ENCODE measurements around the gene SDHB.

SDHB gene

DNA sequence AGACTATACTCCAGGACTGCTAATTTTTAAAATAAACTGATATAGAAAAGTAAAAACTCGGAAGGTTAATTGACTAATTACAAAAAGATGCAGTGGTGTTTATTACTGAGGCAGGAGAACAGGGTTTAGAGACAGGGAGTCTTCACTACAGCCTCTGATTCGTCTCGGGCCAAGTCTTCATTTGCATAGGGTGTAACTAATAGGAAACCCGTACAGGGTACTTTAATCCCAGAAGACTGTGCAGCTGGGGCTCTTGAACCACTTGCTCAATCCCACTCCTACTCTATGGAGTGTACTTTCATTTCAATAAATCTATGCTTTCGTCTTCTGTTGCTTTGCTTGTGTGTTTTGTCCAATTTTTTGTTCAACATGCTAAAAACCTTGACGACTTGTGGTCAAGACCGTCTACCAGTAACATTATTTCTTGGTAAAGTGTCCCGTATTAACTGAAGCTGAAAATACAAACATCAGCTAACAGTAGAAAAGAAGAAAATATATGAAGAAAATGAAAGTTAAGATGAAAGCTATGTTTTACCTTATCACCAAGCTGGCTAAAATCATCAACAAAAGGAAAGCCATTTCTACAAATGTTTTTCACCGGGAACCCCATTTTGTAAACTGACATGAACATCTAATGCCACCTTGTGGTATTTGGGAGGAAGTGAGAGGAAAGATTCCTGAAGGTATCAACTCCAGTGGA lies 8.0 kb downstream of the SDHB start:
- H3K4me1 Mint-ChIP-seq (ENCODE audit: low read depth) = peaks cover 8% of the 10 kb centered on the region
- peaks cover 31% of the 10 kb centered on the region for H3K36me3 Mint-ChIP-seq (ENCODE audit: low read depth)
- H3K27me3 Mint-ChIP-seq (ENCODE audit: low read depth) = no peaks in the 10 kb centered on the region
- H3K9me3 Mint-ChIP-seq = no peaks in the 10 kb centered on the region
- DNase-seq (ENCODE audit: low spot score) = no peak
- H3K27ac Mint-ChIP-seq = peak overlapping the region; percentile 52
- H3K4me3 Mint-ChIP-seq = no peak overlapping the region

- peaks cover 8% of the 10 kb centered on the region for H3K4me1 Mint-ChIP-seq (ENCODE audit: low read depth)
- H3K27me3 Mint-ChIP-seq (ENCODE audit: low read depth) = no peaks in the 10 kb centered on the region
- no peak for DNase-seq (ENCODE audit: low spot score)
- H3K36me3 Mint-ChIP-seq (ENCODE audit: low read depth) = peaks cover 33% of the 10 kb centered on the region
- H3K9me3 Mint-ChIP-seq = no peaks in the 10 kb centered on the region
- H3K27ac Mint-ChIP-seq = no peak overlapping the region
- H3K4me3 Mint-ChIP-seq = no peak overlapping the region
These were observed 8.7 kb downstream of the SDHB start for GRCh38 chr1:17045150-17045549.

- Mint-ChIP-seq H3K27me3 (ENCODE audit: low read depth) (no peaks in the 10 kb centered on the region), H3K4me1 (ENCODE audit: low read depth) (peaks cover 8% of the 10 kb centered on the region), H3K27ac (no peak overlapping the region), H3K36me3 (ENCODE audit: low read depth) (peaks cover 34% of the 10 kb centered on the region), H3K9me3 (no peaks in the 10 kb centered on the region), H3K4me3 (no peak overlapping the region)
- DNase-seq (ENCODE audit: low spot score) = no peak
These were observed 10.2 kb downstream of the SDHB start for GRCh38 chr1:17043676-17044075.

- H3K4me3 Mint-ChIP-seq = no peak overlapping the region
- peaks cover 27% of the 10 kb centered on the region for H3K36me3 Mint-ChIP-seq (ENCODE audit: low read depth)
- H3K27ac Mint-ChIP-seq = no peak overlapping the region
- peaks cover 2% of the 10 kb centered on the region for H3K4me1 Mint-ChIP-seq (ENCODE audit: low read depth)
- no peaks in the 10 kb centered on the region for H3K27me3 Mint-ChIP-seq (ENCODE audit: low read depth)
- H3K9me3 Mint-ChIP-seq = no peaks in the 10 kb centered on the region
- no peak for DNase-seq (ENCODE audit: low spot score)
These were observed 13.7 kb downstream of the SDHB start for GRCh38 chr1:17040135-17040534.

DNA sequence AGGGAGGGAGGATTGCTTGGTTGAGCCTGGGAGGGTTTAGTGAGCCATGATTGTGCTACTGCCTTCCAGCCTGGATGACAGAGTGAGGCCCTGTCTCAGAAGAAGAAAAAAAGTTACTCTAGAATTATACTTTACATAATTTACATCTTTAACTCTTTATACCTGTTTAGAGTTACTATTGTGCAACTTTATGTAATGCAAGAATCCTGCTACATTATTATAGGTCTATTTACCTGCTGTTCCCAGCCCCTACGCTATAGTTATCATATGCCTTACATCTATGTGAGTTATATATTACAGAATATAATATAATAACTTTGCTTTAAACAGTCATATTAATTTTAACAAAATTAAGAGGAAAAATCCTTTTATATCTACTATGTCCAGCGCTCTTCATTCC lies 14.3 kb downstream of the SDHB start:
- peaks cover 23% of the 10 kb centered on the region for H3K36me3 Mint-ChIP-seq (ENCODE audit: low read depth)
- H3K27ac Mint-ChIP-seq = no peak overlapping the region
- no peaks in the 10 kb centered on the region for H3K4me1 Mint-ChIP-seq (ENCODE audit: low read depth)
- H3K27me3 Mint-ChIP-seq (ENCODE audit: low read depth) = no peaks in the 10 kb centered on the region
- H3K9me3 Mint-ChIP-seq = no peaks in the 10 kb centered on the region
- DNase-seq (ENCODE audit: low spot score) = no peak
- H3K4me3 Mint-ChIP-seq = no peak overlapping the region

DNA sequence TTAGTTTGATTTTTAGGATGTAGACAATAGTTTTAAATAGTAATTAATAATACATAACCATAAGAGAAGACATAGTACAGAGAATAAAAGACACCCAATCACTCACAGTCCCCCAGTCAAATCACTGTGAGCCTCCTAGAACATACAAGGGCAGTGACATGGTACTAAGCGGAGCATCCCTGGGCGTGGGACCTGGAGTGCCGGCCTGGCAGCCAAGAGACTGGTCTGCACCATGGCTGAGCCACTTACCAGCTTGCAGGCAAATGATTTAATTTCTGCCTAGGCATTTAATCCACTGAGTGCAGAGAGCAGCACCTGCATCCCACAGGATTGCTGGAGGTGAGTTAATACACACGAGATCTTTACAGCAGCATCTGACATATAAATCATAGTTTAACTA lies 20.4 kb downstream of the SDHB start:
- Mint-ChIP-seq H3K27ac (no peak overlapping the region), H3K9me3 (no peaks in the 10 kb centered on the region), H3K4me1 (ENCODE audit: low read depth) (no peaks in the 10 kb centered on the region), H3K4me3 (no peak overlapping the region), H3K27me3 (ENCODE audit: low read depth) (no peaks in the 10 kb centered on the region), H3K36me3 (ENCODE audit: low read depth) (peaks cover 6% of the 10 kb centered on the region)
- no peak for DNase-seq (ENCODE audit: low spot score)

DNA sequence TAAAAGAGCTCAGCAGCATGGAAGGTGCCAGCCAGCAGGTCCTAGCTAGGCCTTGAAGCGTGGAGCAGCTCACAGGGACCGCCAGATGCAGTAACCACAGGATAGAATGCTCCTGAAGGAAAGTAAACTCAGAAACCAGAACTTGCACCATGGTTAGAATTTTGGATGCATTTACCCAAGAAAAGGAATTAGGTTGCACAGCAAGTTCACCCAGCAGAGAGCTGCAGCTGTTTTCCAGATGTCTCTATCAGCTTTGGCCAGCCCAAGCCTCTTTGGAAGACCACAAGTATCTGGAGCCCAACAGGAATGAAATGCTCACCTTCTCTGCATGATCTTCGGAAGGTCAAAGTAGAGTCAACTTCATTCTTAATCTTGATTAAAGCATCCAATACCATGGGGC lies 21.1 kb downstream of the SDHB start:
- H3K4me1 Mint-ChIP-seq (ENCODE audit: low read depth) = no peaks in the 10 kb centered on the region
- no peaks in the 10 kb centered on the region for H3K9me3 Mint-ChIP-seq
- no peak for DNase-seq (ENCODE audit: low spot score)
- H3K36me3 Mint-ChIP-seq (ENCODE audit: low read depth) = peaks cover 12% of the 10 kb centered on the region
- no peaks in the 10 kb centered on the region for H3K27me3 Mint-ChIP-seq (ENCODE audit: low read depth)
- H3K27ac Mint-ChIP-seq = no peak overlapping the region
- no peak overlapping the region for H3K4me3 Mint-ChIP-seq

DNA sequence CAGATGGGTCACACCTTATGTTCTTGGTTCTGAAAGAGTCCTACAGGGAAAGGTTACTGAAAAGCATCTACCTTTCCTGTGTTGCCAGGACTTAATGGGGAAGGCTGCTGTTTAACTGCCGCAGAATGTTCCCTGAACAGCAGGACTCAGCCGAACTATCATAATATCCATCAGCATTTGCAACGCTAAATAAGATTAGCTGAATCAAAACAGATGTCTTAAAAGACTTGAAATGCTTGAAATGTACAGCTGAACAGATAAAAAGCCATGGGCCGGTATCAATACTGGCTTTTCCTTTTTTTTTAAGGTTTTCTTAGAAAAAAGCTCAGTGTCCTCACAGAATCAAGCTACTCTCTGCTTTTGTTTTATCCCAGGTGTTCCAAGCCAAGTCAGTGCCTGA lies 22.4 kb downstream of the SDHB start:
- H3K4me1 Mint-ChIP-seq (ENCODE audit: low read depth) = no peaks in the 10 kb centered on the region
- H3K36me3 Mint-ChIP-seq (ENCODE audit: low read depth) = peaks cover 16% of the 10 kb centered on the region
- no peaks in the 10 kb centered on the region for H3K27me3 Mint-ChIP-seq (ENCODE audit: low read depth)
- H3K27ac Mint-ChIP-seq = no peak overlapping the region
- no peak for DNase-seq (ENCODE audit: low spot score)
- no peak overlapping the region for H3K4me3 Mint-ChIP-seq
- H3K9me3 Mint-ChIP-seq = no peaks in the 10 kb centered on the region

DNA sequence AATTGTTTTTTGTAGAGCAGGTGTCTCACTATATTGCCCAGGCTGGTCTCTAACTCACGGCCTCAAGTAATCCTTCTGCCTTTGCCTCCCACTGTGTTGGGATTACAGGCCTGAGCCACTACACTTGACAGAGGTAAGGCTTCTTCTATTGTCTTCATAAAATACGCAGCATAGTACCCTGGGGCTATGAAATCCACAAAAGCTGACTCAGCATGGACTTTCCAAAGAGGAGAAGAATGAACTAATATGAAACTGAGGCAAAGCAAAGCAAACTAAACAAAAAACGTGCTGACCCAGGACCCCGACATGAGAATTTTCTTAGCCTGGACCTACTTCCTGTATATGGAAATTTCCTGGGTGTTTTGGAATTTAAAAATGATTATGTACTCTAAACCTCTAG lies 23.6 kb downstream of the SDHB start:
- Mint-ChIP-seq H3K27ac (no peak overlapping the region), H3K9me3 (no peaks in the 10 kb centered on the region), H3K36me3 (ENCODE audit: low read depth) (peaks cover 17% of the 10 kb centered on the region), H3K27me3 (ENCODE audit: low read depth) (no peaks in the 10 kb centered on the region), H3K4me1 (ENCODE audit: low read depth) (no peaks in the 10 kb centered on the region), H3K4me3 (no peak overlapping the region)
- no peak for DNase-seq (ENCODE audit: low spot score)

DNA sequence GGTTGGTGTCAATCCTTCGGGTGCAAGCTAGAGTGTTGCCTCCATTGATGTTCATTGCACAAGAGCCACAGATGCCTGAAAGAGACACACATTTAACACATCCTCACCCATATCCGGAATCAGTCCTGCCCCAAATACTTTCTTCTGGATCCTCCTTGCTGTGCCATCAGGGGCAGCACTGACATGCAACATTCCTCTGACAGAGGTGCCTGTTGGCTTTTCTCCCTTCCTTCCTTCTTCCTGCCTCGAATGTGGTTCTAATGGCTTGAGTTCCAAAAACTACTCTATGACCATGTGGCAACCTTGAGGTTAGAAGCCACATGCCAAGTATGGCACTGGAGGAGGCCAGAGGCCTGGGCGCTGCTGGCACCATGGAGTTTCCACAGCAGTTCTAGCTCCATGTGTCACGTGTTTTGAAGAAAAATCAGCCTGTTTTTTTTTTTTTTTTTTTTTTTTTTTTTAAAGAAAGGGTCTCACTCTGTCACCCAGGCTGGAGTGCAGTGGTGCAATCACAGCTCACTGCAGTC lies 25.1 kb downstream of the SDHB start:
- no peaks in the 10 kb centered on the region for H3K4me1 Mint-ChIP-seq (ENCODE audit: low read depth)
- H3K9me3 Mint-ChIP-seq = no peaks in the 10 kb centered on the region
- peaks cover 24% of the 10 kb centered on the region for H3K36me3 Mint-ChIP-seq (ENCODE audit: low read depth)
- H3K27me3 Mint-ChIP-seq (ENCODE audit: low read depth) = no peaks in the 10 kb centered on the region
- H3K4me3 Mint-ChIP-seq = no peak overlapping the region
- H3K27ac Mint-ChIP-seq = no peak overlapping the region
- DNase-seq (ENCODE audit: low spot score) = no peak

DNA sequence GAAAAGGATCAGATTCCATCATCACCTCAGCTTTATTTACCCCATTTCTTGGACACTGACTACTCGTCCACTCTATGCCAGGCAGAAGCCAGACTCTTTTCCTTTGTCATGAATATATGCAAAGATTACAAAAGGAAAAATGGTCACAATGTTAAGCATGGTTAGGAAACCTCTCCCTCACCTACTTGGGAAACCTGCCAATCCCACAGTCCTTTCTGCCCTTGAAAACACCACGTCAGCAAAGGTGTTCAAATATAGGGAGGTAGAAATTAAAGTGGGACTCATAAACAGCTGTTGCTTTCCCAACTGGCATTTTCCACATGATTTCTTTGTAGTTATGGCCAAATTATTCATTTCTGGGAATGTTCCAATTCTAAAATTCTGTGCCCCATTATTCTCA lies 25.9 kb downstream of the SDHB start:
- Mint-ChIP-seq H3K27me3 (ENCODE audit: low read depth) (no peaks in the 10 kb centered on the region), H3K36me3 (ENCODE audit: low read depth) (peaks cover 29% of the 10 kb centered on the region), H3K4me3 (no peak overlapping the region), H3K9me3 (no peaks in the 10 kb centered on the region), H3K4me1 (ENCODE audit: low read depth) (no peaks in the 10 kb centered on the region), H3K27ac (no peak overlapping the region)
- DNase-seq (ENCODE audit: low spot score) = no peak

DNA sequence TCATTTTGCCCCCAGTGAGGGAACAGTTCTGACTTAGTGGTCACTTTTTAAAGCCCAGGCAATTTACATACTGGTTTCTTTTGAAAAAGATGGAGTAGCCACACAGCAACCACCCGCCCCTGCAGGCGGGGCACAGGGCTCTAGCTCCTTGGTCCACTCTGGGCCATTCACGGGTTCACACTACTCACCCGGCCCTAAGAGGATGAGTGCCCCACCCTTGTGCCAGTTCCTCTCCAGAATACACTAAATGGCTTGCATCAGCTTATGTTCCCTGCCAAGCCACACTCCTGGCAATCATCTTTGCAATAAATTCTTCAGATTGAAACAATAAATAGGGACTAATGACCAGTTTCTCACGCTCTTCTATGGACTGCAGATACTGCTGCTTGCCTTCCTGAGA lies 26.4 kb downstream of the SDHB start:
- H3K4me3 Mint-ChIP-seq = no peak overlapping the region
- peaks cover 31% of the 10 kb centered on the region for H3K36me3 Mint-ChIP-seq (ENCODE audit: low read depth)
- no peaks in the 10 kb centered on the region for H3K4me1 Mint-ChIP-seq (ENCODE audit: low read depth)
- DNase-seq (ENCODE audit: low spot score) = no peak
- no peaks in the 10 kb centered on the region for H3K27me3 Mint-ChIP-seq (ENCODE audit: low read depth)
- H3K9me3 Mint-ChIP-seq = no peaks in the 10 kb centered on the region
- no peak overlapping the region for H3K27ac Mint-ChIP-seq

DNA sequence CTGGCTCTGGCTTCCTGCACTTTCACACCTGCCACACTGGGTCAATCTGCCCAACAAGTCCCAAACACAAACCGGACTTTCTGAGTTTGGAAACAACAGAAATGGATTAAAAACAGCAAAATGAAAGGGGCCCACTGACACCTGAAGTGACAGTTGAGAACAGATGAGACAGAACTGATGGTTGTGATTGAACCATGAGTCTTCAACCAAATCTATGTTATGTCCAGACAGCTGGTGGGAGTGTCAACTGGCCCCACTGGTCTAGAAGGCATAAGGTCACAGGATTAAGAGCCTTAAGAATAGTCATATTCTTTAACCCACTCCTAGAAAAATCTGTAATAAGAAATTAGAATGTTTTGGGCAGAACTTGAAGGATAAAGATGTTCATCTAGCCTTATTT lies 29.1 kb downstream of the SDHB start:
- Mint-ChIP-seq H3K36me3 (ENCODE audit: low read depth) (peaks cover 45% of the 10 kb centered on the region), H3K4me1 (ENCODE audit: low read depth) (no peaks in the 10 kb centered on the region), H3K27ac (no peak overlapping the region), H3K4me3 (no peak overlapping the region), H3K27me3 (ENCODE audit: low read depth) (no peaks in the 10 kb centered on the region), H3K9me3 (no peaks in the 10 kb centered on the region)
- DNase-seq (ENCODE audit: low spot score) = no peak

GRCh38 chr1:17023573-17023972 lies 30.3 kb downstream of the SDHB start:
- Mint-ChIP-seq H3K4me1 (ENCODE audit: low read depth) (peaks cover 8% of the 10 kb centered on the region), H3K27me3 (ENCODE audit: low read depth) (no peaks in the 10 kb centered on the region), H3K27ac (no peak overlapping the region), H3K36me3 (ENCODE audit: low read depth) (peaks cover 51% of the 10 kb centered on the region), H3K4me3 (no peak overlapping the region), H3K9me3 (no peaks in the 10 kb centered on the region)
- no peak for DNase-seq (ENCODE audit: low spot score)

- peaks cover 50% of the 10 kb centered on the region for H3K36me3 Mint-ChIP-seq (ENCODE audit: low read depth)
These were observed 30.7 kb downstream of the SDHB start for GRCh38 chr1:17023102-17023501.

More at GRCh38 chr1:17023102-17023501, 30.7 kb downstream of the SDHB start:
- no peak for DNase-seq (ENCODE audit: low spot score)
- Mint-ChIP-seq H3K9me3 (no peaks in the 10 kb centered on the region), H3K4me1 (ENCODE audit: low read depth) (peaks cover 8% of the 10 kb centered on the region), H3K27ac (no peak overlapping the region), H3K4me3 (no peak overlapping the region), H3K27me3 (ENCODE audit: low read depth) (no peaks in the 10 kb centered on the region)

Measured in T-helper 2 cell treated with Interferon-gamma antibody and Interleukin-4, amounts not matched to agents 5 μg/mL and 100 μg/mL, for 36 hours (primary cell).